ENCODE results near the gene ERFE. TPM values are rescaled to one million over a fixed set of nuclear protein-coding genes. Genes with fewer than 3 reads are reported as not detected.

ERFE gene
- total and polyA plus RNA-seq, 2 donors: 0.38 to 0.96 TPM

DNA sequence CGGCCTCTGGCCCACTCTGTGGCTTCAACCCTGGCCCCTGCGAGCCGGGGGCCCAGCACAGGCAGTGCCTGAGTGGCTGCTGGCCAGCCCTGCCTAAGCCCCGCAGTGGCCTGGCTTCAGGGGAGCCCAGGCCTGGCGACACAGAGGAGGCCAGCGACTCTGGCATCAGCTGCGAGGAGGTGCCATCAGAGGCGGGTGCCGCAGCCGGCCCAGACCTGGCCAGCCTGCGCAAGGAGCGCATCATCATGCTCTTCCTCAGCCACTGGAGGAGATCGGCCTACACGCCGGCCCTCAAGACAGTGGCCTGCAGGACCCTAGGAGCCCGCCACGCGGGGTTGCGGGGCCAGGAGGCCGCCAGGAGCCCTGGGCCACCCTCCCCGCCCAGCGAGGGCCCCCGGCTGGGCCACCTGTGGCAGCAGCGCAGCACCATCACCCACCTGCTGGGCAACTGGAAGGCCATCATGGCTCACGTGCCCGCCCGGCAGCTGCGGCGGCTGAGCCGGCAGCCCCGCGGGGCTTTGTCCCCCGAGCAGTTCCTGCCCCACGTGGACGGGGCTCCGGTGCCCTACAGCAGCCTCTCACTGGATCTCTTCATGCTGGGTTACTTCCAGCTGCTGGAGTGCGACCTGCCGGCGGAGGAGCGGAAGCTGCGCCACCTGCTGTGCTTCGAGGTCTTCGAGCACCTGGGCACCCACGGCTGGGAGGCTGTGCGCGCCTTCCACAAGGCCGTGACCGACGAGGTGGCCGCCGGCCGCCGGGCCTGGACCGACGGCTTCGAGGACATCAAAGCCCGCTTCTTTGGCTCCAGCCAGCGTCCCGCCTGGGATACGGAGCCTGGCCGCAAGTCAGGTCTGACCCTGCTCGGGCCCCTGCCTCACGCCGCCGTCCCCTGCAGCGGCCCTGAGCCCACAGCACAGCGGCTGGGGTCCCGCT, 27.8 kb upstream of the ERFE start:
- Histone ChIP-seq H3K36me3 (ENCODE audit: control insufficient read depth in 2 of 2, insufficient read depth in 2 of 2, low read length in 1 of 2) (no peaks in the 10 kb centered on the region), H3K4me1 (ENCODE audit: control insufficient read depth in 2 of 2, insufficient read depth in 2 of 2, low read length in 2 of 2) (no peaks in the 10 kb centered on the region), H3K9me3 (ENCODE audit: control insufficient read depth in 2 of 2, insufficient read depth in 1 of 2, low read length in 1 of 2) (peaks cover 0 to 4% of the 10 kb centered on the region in 2 donors), H3K27me3 (ENCODE audit: control insufficient read depth in 2 of 2, insufficient read depth in 1 of 2, low read length in 1 of 2) (peaks cover 0 to 2% of the 10 kb centered on the region in 2 donors), H3K27ac (ENCODE audit: low read depth in 1 of 2, low read length in 1 of 2) (no peak overlapping the region), H3K4me3 (ENCODE audit: low read length in 2 of 2) (no peak overlapping the region)
- no peak for DNase-seq (ENCODE audit: low read depth in 6 of 9, low spot score in 9 of 9)
- WGBS: 96% methylated on average over 68 of the region's 68 CpGs

DNA sequence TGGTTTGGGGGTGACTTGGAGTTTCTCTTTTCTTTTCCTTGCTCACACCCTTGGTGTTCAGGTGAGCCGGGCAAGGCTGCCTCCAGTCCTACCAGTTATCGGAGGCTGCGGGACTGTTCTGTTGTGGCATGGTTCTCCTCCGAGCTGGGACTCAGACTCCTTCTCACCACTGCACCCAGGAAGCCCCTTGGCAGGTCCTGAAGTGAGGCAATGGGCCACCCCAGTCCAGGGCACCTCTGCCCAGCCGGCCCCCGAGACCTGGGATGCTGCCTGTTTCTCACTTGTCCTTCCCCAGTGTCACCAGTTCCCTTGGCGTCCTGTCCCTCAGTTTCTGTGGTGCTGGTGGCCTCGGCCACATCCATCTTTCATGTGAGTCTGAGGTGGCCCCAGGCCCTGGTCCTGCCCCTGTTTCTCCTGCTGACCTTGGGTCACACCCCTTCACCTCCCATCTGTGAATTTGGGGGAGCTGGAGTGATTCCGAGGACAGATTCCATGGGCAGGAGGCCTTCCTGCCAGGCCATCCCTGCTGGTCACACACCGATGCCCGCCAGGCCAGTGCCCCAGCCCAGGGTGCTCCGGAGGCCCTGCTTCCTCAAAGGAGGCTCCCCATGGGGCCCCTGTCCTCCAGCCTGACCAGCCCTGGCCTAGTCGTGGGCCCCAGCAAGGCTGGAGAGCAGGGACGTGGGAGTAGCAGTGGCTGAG, 26.9 kb upstream of the ERFE start:
- Histone ChIP-seq H3K27ac (ENCODE audit: low read depth in 1 of 2, low read length in 1 of 2) (no peak overlapping the region), H3K36me3 (ENCODE audit: control insufficient read depth in 2 of 2, insufficient read depth in 2 of 2, low read length in 1 of 2) (no peaks in the 10 kb centered on the region), H3K4me3 (ENCODE audit: low read length in 2 of 2) (no peak overlapping the region), H3K9me3 (ENCODE audit: control insufficient read depth in 2 of 2, insufficient read depth in 1 of 2, low read length in 1 of 2) (no peaks in the 10 kb centered on the region), H3K4me1 (ENCODE audit: control insufficient read depth in 2 of 2, insufficient read depth in 2 of 2, low read length in 2 of 2) (no peaks in the 10 kb centered on the region), H3K27me3 (ENCODE audit: control insufficient read depth in 2 of 2, insufficient read depth in 1 of 2, low read length in 1 of 2) (peaks cover 0 to 2% of the 10 kb centered on the region in 2 donors)
- no peak for DNase-seq (ENCODE audit: low read depth in 6 of 9, low spot score in 9 of 9)
- WGBS: 93% methylated on average over 14 of the region's 14 CpGs

DNA sequence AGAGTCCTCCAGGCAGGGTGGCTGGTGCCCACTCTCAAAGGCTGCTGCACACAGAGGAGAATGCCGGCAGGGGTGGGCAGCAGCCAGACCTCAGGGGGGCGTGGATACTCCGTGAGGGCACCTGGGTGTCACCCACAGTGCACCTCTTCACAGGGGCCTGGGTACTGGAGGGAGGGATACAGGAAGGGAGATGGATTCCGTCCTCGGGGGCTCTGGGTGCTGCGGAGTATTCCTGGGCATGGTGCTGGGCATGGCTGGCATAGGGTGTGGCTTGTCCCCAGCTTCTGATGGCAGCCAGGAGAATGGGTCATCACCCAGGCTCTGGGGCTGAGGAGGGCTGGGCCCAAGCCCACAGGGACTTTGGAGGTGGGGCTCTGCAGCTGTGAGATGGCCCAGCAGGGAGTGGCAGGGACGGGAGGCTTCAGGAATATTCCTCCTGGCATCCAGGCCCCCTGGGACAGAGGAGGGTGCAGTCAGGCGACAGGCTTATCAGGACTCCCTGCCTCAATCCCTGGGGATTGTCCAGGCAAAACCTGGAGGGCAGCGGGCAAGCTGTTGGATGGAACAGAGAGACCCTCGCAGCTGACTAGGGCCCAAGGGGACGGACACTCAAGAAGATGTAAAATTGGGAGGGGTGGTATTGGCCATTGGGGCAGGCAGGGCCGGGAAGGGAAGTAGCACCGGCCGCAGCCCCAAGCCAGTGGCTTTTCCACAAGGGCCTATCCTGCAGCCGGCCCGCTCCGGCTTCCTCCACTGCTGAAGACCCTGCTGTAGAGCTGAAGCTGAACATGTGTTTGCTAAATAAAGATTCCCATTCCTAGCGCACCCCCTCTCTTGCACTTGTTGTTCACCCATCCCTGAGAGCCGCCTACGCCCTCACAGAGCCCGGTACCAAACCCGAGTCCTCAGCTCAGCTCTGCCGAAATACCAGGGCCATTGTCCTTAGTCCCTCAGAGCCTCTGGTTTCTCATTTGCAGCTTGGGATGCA, 26.0 kb upstream of the ERFE start:
- 96% methylated on average over 23 of the region's 23 CpGs for WGBS
- Histone ChIP-seq H3K4me1 (ENCODE audit: control insufficient read depth in 2 of 2, insufficient read depth in 2 of 2, low read length in 2 of 2) (no peaks in the 10 kb centered on the region), H3K4me3 (ENCODE audit: low read length in 2 of 2) (no peak overlapping the region), H3K9me3 (ENCODE audit: control insufficient read depth in 2 of 2, insufficient read depth in 1 of 2, low read length in 1 of 2) (no peaks in the 10 kb centered on the region), H3K36me3 (ENCODE audit: control insufficient read depth in 2 of 2, insufficient read depth in 2 of 2, low read length in 1 of 2) (no peaks in the 10 kb centered on the region), H3K27me3 (ENCODE audit: control insufficient read depth in 2 of 2, insufficient read depth in 1 of 2, low read length in 1 of 2) (peaks cover 0 to 2% of the 10 kb centered on the region in 2 donors), H3K27ac (ENCODE audit: low read depth in 1 of 2, low read length in 1 of 2) (no peak overlapping the region)
- no peak for DNase-seq (ENCODE audit: low read depth in 6 of 9, low spot score in 9 of 9)

DNA sequence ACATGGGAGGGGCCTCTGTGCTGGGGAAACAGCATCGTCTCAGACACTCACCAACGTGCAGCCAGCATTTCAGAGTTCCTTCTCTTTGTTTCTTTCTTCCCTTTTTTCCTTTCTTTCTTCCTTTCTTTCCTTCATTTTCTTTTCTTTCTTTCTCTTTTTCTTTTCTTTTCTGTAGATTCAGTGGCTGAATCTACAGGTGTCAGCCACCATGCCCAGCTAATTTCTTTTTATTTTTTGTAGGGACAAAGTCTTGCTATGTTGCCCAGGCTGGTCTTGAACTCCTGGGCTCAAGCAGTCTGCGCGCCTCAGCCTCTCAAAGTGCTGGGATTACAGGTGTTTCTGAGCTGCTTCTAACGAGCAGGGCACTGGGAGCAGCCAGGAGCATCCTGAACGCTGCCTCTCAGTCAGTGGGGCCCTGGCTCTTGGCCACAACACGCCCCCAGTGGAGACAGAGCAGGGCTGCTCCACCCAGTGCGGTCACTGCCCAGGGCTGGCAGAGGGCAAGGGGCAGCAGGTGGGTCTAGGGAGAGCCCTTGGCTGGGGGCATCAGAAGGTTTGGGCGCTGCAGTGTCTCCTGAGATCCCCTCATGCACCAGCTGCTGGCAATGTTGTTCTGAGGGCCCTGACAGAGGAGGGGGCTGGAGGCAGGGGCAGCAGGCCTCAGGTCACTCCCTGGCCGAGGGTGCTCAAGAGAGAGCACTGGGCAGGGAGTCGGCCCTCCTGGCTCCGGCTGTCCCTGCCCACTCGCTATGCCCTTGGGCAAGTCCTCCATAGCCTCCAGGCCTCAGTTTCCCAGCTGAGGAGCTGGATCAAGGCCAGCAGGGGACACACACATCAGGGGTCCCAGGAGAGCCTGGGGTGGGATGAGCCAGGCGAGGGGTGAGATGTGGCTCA, 25.0 kb upstream of the ERFE start:
- H3K27me3 ChIP-seq (ENCODE audit: control insufficient read depth in 2 of 2, insufficient read depth in 1 of 2, low read length in 1 of 2): no peaks in the 10 kb centered on the region
- H3K9me3 ChIP-seq (ENCODE audit: control insufficient read depth in 2 of 2, insufficient read depth in 1 of 2, low read length in 1 of 2): no peaks in the 10 kb centered on the region
- H3K4me1 ChIP-seq (ENCODE audit: control insufficient read depth in 2 of 2, insufficient read depth in 2 of 2, low read length in 2 of 2): no peaks in the 10 kb centered on the region
- no peaks in the 10 kb centered on the region for H3K36me3 ChIP-seq (ENCODE audit: control insufficient read depth in 2 of 2, insufficient read depth in 2 of 2, low read length in 1 of 2)
- H3K4me3 ChIP-seq (ENCODE audit: low read length in 2 of 2): no peak overlapping the region
- 92% methylated on average over 14 of the region's 14 CpGs for WGBS
- DNase-seq (ENCODE audit: low read depth in 6 of 9, low spot score in 9 of 9): no peak
- no peak overlapping the region for H3K27ac ChIP-seq (ENCODE audit: low read depth in 1 of 2, low read length in 1 of 2)

DNA sequence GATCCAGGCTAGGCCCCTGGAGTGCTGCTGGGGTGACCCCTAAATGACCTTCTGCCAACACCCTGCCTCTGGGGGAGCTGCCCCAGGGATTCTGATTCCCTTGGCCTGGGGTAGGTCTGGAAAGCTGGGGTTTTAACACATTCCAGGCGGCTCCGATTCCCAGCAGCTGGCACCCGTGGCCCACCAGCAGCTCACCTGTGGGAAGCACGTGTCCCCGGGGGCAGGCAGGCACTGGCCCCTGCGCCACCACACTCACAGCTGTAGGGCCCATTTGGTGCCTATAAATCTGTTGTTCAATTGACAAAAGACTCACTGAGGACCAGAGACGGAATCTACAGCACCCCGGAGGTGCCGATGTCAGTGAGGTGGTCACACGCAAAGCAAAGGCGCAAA, 24.4 kb upstream of the ERFE start:
- no peaks in the 10 kb centered on the region for H3K27me3 ChIP-seq (ENCODE audit: control insufficient read depth in 2 of 2, insufficient read depth in 1 of 2, low read length in 1 of 2)
- WGBS: 98% methylated on average over 11 of the region's 11 CpGs
- no peak overlapping the region for H3K27ac ChIP-seq (ENCODE audit: low read depth in 1 of 2, low read length in 1 of 2)
- H3K4me3 ChIP-seq (ENCODE audit: low read length in 2 of 2): no peak overlapping the region
- no peak for DNase-seq (ENCODE audit: low read depth in 6 of 9, low spot score in 9 of 9)
- H3K36me3 ChIP-seq (ENCODE audit: control insufficient read depth in 2 of 2, insufficient read depth in 2 of 2, low read length in 1 of 2): no peaks in the 10 kb centered on the region
- H3K4me1 ChIP-seq (ENCODE audit: control insufficient read depth in 2 of 2, insufficient read depth in 2 of 2, low read length in 2 of 2): no peaks in the 10 kb centered on the region
- H3K9me3 ChIP-seq (ENCODE audit: control insufficient read depth in 2 of 2, insufficient read depth in 1 of 2, low read length in 1 of 2): no peaks in the 10 kb centered on the region

DNA sequence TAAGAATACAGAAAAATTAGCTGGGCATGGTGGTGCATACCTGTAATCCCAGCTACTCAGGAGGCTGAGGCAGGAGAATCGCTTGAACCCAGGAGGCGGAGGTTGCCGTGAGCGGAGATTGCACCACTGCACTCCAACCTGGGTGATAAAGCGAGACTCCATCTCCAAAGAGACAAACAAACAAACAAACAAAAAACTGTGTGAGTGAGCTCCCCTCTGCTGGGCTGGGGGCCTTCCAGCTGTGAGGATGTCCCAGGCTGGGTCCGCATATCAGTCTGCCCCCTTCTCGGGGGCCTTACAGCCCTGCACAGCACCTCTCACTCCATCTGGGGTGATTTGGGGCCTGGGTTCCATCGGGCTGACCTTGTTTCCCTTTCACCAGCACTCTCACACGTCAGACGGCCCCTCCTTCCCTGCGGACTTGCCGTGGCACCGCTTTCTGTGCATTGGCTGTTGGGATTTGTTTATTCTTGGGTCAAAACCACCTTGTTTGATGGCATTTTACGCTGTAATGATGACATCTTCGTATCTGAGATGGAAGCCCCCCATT, 23.1 kb upstream of the ERFE start:
- Histone ChIP-seq H3K27me3 (ENCODE audit: control insufficient read depth in 2 of 2, insufficient read depth in 1 of 2, low read length in 1 of 2) (no peaks in the 10 kb centered on the region), H3K36me3 (ENCODE audit: control insufficient read depth in 2 of 2, insufficient read depth in 2 of 2, low read length in 1 of 2) (no peaks in the 10 kb centered on the region), H3K9me3 (ENCODE audit: control insufficient read depth in 2 of 2, insufficient read depth in 1 of 2, low read length in 1 of 2) (no peaks in the 10 kb centered on the region), H3K4me3 (ENCODE audit: low read length in 2 of 2) (no peak overlapping the region), H3K4me1 (ENCODE audit: control insufficient read depth in 2 of 2, insufficient read depth in 2 of 2, low read length in 2 of 2) (no peaks in the 10 kb centered on the region), H3K27ac (ENCODE audit: low read depth in 1 of 2, low read length in 1 of 2) (no peak overlapping the region)
- no peak for DNase-seq (ENCODE audit: low read depth in 6 of 9, low spot score in 9 of 9)
- WGBS: 92% methylated on average over 15 of the region's 15 CpGs

DNA sequence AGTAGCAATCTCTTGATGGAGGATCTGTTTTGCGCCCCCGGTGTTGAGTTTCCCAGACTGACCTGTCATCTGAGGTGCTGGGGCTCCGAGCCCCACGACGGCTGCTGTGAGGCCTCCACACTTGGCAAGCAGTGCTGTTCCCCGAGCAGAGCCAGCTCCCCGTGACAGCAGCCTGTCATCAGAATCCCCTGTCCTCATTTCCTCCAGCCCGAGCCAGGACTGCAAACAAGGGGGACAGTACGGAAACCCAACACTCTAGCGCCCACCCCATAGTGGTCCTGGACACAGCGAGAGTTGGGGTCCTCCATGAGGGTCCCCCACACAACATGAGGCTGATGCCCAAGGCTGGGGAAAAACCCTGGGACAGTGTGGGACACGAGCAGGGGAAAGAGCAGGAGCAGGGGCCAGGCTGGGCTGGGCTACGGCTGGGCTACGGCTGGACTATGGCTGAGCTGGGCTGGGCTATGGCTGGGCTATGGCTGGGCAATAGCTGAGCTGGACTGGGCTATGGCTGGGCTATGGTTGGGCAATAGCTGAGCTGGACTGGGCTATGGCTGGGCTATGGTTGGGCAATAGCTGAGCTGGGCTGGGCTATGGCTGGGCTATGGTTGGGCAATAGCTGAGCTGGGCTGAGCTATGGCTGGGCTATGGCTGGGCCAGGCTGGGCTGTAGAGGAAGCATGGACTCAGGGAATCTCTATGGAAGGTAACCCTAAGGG, 21.8 kb upstream of the ERFE start:
- Histone ChIP-seq H3K9me3 (ENCODE audit: control insufficient read depth in 2 of 2, insufficient read depth in 1 of 2, low read length in 1 of 2) (no peaks in the 10 kb centered on the region), H3K36me3 (ENCODE audit: control insufficient read depth in 2 of 2, insufficient read depth in 2 of 2, low read length in 1 of 2) (no peaks in the 10 kb centered on the region), H3K27ac (ENCODE audit: low read depth in 1 of 2, low read length in 1 of 2) (no peak overlapping the region), H3K27me3 (ENCODE audit: control insufficient read depth in 2 of 2, insufficient read depth in 1 of 2, low read length in 1 of 2) (no peaks in the 10 kb centered on the region), H3K4me1 (ENCODE audit: control insufficient read depth in 2 of 2, insufficient read depth in 2 of 2, low read length in 2 of 2) (no peaks in the 10 kb centered on the region), H3K4me3 (ENCODE audit: low read length in 2 of 2) (no peak overlapping the region)
- 91% methylated on average over 14 of the region's 14 CpGs for WGBS
- DNase-seq (ENCODE audit: low read depth in 6 of 9, low spot score in 9 of 9): no peak
